Activated CD8-positive, alpha-beta memory T cell treated with anti-CD3 and anti-CD28 coated beads for 48 hours (primary cell): ENCODE data around the gene CACNA1G.

Experiments used
- DNase-seq, 3 experiments: peaks; one replicate each; pipeline ENCODE4 v3.0.0-alpha.2; 2020; ENCODE audit warnings: low read depth in 2 of 3, low spot score in 2 of 3

The CACNA1G gene

GRCh38 chr17:50560185-50560824 lies at the start of gene CACNA1G:
CACNA1G (plus strand) TSS chr17:50560715; CDS start chr17:50561460, 745 bp downstream.
- DNase-seq: peak; percentile 70 to 75 (median 72)

GRCh38 chr17:50511058-50511457 lies 49.5 kb upstream of the CACNA1G start:
- DNase-seq: peak in 1 of 3 experiments; percentile 8

GRCh38 chr17:50513495-50513894 lies 47.0 kb upstream of the CACNA1G start:
- DNase-seq: no peak

- no peak for DNase-seq
Observed at GRCh38 chr17:50514388-50514787, 46.1 kb upstream of the CACNA1G start.

GRCh38 chr17:50514936-50515702 lies 45.4 kb upstream of the CACNA1G start:
- DNase-seq: no peak

- no peak for DNase-seq
Observed at GRCh38 chr17:50517011-50517410, 43.5 kb upstream of the CACNA1G start.

- no peak for DNase-seq
Observed at GRCh38 chr17:50517504-50518383, 42.8 kb upstream of the CACNA1G start.

- DNase-seq: no peak
Observed at GRCh38 chr17:50518384-50519023, 42.0 kb upstream of the CACNA1G start.

GRCh38 chr17:50519141-50519834 lies 41.2 kb upstream of the CACNA1G start:
- no peak for DNase-seq

GRCh38 chr17:50520483-50520882 lies 40.0 kb upstream of the CACNA1G start:
- no peak for DNase-seq

GRCh38 chr17:50521514-50521913 lies 39.0 kb upstream of the CACNA1G start:
- no peak for DNase-seq

GRCh38 chr17:50522766-50523165 lies 37.7 kb upstream of the CACNA1G start:
- DNase-seq: no peak

- no peak for DNase-seq
Observed at GRCh38 chr17:50523208-50523607, 37.3 kb upstream of the CACNA1G start.

GRCh38 chr17:50524838-50525237 lies 35.7 kb upstream of the CACNA1G start:
- DNase-seq: no peak

GRCh38 chr17:50527155-50527762 lies 33.3 kb upstream of the CACNA1G start:
- no peak for DNase-seq

GRCh38 chr17:50527949-50528474 lies 32.5 kb upstream of the CACNA1G start:
- DNase-seq: no peak

- no peak for DNase-seq
Observed at GRCh38 chr17:50529849-50530248, 30.7 kb upstream of the CACNA1G start.

GRCh38 chr17:50531428-50532025 lies 29.0 kb upstream of the CACNA1G start:
- DNase-seq: no peak

- no peak for DNase-seq
Observed at GRCh38 chr17:50532452-50533024, 28.0 kb upstream of the CACNA1G start, which contains the start of gene EPN3. EPN3 (plus strand) TSS chr17:50532735; CDS start chr17:50536557, 3,822 bp downstream.
